Measurements from ENCODE around the gene RASEF.

DNA sequence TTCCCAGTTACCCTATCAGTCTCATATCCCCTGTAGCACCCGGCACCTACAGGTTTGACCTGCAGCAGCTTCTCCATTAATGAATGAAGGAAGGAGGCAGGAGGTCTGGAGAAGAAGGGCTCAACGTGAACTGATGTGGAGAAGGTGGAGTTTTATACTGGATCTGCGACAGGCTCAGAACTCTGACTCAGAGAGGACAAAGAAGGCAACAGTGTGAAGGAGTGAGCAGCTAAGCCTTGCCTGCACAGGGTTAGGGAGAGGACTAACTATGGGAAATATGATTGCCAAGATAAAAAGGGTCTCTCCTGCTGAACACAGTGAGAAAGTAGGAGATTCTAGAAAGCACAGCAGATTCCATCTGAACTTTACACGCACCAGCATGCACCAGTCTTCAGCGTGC is 23.6 kb downstream of the RASEF start:
- TF ChIP-seq, protein P1, sequence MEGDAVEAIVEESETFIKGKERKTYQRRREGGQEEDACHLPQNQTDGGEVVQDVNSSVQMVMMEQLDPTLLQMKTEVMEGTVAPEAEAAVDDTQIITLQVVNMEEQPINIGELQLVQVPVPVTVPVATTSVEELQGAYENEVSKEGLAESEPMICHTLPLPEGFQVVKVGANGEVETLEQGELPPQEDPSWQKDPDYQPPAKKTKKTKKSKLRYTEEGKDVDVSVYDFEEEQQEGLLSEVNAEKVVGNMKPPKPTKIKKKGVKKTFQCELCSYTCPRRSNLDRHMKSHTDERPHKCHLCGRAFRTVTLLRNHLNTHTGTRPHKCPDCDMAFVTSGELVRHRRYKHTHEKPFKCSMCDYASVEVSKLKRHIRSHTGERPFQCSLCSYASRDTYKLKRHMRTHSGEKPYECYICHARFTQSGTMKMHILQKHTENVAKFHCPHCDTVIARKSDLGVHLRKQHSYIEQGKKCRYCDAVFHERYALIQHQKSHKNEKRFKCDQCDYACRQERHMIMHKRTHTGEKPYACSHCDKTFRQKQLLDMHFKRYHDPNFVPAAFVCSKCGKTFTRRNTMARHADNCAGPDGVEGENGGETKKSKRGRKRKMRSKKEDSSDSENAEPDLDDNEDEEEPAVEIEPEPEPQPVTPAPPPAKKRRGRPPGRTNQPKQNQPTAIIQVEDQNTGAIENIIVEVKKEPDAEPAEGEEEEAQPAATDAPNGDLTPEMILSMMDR (conservative IDR thresholded peaks at IDR 0.05; ENCODE audit: low read length): no peak
- no peak for TF ChIP-seq EZH2phosphoT487 (IDR thresholded peaks at IDR 0.05; ENCODE audit: borderline replicate concordance)

Data from Loucy (cell line).